ENCODE measurements around the gene OR10D3.

DNA sequence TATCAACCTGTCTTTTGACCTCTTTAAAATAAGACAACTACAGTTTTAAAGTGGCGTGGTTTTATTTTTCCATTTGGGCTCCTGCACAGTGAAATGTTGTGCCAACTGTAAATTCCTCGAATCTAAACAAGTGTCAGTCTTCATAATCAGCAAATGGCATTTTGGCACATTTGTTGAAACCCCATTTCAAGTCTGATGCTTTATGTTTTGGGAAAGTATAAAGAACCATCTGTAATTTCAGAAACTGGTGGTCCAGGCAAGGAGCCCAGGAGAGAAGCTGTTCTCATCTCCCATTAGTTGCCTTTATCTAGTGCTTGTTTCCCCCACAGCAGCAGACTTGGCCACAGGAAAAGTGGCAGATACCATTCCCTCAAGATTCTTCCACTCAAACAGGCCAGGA, 35.2 kb upstream of the OR10D3 start:
- TF ChIP-seq, protein P1, sequence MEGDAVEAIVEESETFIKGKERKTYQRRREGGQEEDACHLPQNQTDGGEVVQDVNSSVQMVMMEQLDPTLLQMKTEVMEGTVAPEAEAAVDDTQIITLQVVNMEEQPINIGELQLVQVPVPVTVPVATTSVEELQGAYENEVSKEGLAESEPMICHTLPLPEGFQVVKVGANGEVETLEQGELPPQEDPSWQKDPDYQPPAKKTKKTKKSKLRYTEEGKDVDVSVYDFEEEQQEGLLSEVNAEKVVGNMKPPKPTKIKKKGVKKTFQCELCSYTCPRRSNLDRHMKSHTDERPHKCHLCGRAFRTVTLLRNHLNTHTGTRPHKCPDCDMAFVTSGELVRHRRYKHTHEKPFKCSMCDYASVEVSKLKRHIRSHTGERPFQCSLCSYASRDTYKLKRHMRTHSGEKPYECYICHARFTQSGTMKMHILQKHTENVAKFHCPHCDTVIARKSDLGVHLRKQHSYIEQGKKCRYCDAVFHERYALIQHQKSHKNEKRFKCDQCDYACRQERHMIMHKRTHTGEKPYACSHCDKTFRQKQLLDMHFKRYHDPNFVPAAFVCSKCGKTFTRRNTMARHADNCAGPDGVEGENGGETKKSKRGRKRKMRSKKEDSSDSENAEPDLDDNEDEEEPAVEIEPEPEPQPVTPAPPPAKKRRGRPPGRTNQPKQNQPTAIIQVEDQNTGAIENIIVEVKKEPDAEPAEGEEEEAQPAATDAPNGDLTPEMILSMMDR (IDR thresholded peaks at IDR 0.05) = no peak
- TF ChIP-seq POLR2A (IDR thresholded peaks at IDR 0.05) = no peak

Measured in upper lobe of left lung (tissue), 4 donors.